ENCODE data around the gene SFRP2.

SFRP2 gene

DNA sequence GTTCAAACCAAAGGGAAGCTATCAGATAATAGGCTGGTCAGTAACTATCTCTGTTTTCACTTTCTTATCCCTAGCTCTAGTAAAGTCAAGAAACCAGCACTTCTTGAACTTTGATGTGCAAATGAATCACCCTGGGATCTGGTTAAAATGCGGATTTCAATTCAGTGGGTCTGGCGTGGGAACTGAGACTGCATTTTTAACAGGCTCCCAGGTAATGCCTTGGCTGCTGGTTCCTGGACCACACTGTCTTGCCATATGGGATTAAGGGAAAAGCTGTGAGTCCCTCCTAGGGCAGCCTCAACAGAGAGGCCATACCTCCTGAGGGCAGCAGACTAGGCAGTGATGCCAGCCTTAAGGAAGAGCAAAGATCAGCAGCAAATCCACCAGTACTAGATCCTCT, 30.7 kb downstream of the SFRP2 start:
- Histone ChIP-seq H3K79me2 (ENCODE audit: control insufficient read depth, insufficient read depth, low read length, poor library complexity) (no peaks in the 10 kb centered on the region), H2BK12ac (ENCODE audit: low read length) (no peak overlapping the region), H2AK5ac (ENCODE audit: low read length) (no peak overlapping the region), H3K4me2 (ENCODE audit: low read length) (no peak overlapping the region), H3K18ac (ENCODE audit: low read length) (no peak overlapping the region), H3K4me3 (ENCODE audit: low read depth, low read length) (no peak overlapping the region), H3K9ac (ENCODE audit: low read length) (no peak overlapping the region), H2AFZ (ENCODE audit: insufficient read depth, low read length, poor library complexity) (no peak overlapping the region), H2BK5ac (ENCODE audit: low read depth, low read length, poor library complexity) (no peak overlapping the region), H3K27me3 (ENCODE audit: insufficient read depth, low read length) (peaks cover 12% of the 10 kb centered on the region), H3K27ac (ENCODE audit: low read depth, low read length) (no peak overlapping the region), H3K14ac (ENCODE audit: low read length) (no peak overlapping the region), H2BK120ac (ENCODE audit: insufficient read depth, low read length, poor library complexity) (no peak overlapping the region), H3K79me1 (ENCODE audit: low read length) (no peaks in the 10 kb centered on the region), H3K23ac (ENCODE audit: low read length) (no peak overlapping the region), H4K91ac (ENCODE audit: low read depth, low read length) (no peak overlapping the region), H4K8ac (ENCODE audit: low read depth, low read length) (no peak overlapping the region), H4K12ac (ENCODE audit: low read depth, low read length) (no peak overlapping the region), H3K4me1 (ENCODE audit: control insufficient read depth in 1 of 2, insufficient read depth in 2 of 2, low read length in 2 of 2) (peaks cover 5 to 9% of the 10 kb centered on the region in 2 experiments), H3K9me3 (ENCODE audit: insufficient read depth, low read depth, low read length) (peaks cover 9% of the 10 kb centered on the region), H3K36me3 (ENCODE audit: control insufficient read depth in 1 of 2, insufficient read depth in 2 of 2, low read length in 2 of 2) (no peaks in the 10 kb centered on the region), H3K4ac (ENCODE audit: low read depth, low read length) (no peak overlapping the region)
- no peak for DNase-seq
- WGBS (ENCODE audit: extremely low coverage, insufficient coverage, insufficient read length): no CpG with 5 or more reads among the region's 2 CpGs

DNA sequence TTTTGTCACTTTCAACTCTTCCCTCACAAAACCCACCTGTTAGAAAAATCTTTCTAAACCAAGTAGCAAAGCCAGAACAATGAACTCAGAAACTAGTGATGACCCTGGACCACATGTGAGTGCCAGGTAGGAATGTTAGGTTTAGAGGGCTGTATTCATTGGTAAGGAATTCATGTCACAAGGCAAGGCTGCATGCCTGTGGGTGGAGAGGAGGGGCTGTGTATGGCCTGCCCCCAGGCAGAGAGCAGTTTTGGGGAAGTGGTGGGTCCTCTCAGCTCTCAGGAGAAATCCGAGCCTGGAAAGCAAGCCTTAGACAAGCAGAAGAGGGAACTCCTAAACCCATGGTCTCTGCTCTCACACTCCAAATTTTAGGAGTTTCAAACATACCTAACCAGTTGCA, 31.5 kb downstream of the SFRP2 start:
- H3K4me1 ChIP-seq (ENCODE audit: control insufficient read depth in 1 of 2, insufficient read depth in 2 of 2, low read length in 2 of 2): peaks cover 5 to 9% of the 10 kb centered on the region in 2 experiments
- no peak overlapping the region for H2BK120ac ChIP-seq (ENCODE audit: insufficient read depth, low read length, poor library complexity)
- H3K36me3 ChIP-seq (ENCODE audit: control insufficient read depth in 1 of 2, insufficient read depth in 2 of 2, low read length in 2 of 2): no peaks in the 10 kb centered on the region
- no peak overlapping the region for H3K18ac ChIP-seq (ENCODE audit: low read length)
- no peak overlapping the region for H3K4me2 ChIP-seq (ENCODE audit: low read length)
- no peak overlapping the region for H3K27ac ChIP-seq (ENCODE audit: low read depth, low read length)
- H3K4me3 ChIP-seq (ENCODE audit: low read depth, low read length): no peak overlapping the region
- H4K12ac ChIP-seq (ENCODE audit: low read depth, low read length): no peak overlapping the region
- H3K79me2 ChIP-seq (ENCODE audit: control insufficient read depth, insufficient read depth, low read length, poor library complexity): no peaks in the 10 kb centered on the region
- no peak overlapping the region for H4K91ac ChIP-seq (ENCODE audit: low read depth, low read length)
- H2AK5ac ChIP-seq (ENCODE audit: low read length): no peak overlapping the region
- DNase-seq: no peak
- H3K27me3 ChIP-seq (ENCODE audit: insufficient read depth, low read length): peaks cover 12% of the 10 kb centered on the region
- H3K9ac ChIP-seq (ENCODE audit: low read length): no peak overlapping the region
- H4K8ac ChIP-seq (ENCODE audit: low read depth, low read length): no peak overlapping the region
- H2AFZ ChIP-seq (ENCODE audit: insufficient read depth, low read length, poor library complexity): no peak overlapping the region
- H2BK5ac ChIP-seq (ENCODE audit: low read depth, low read length, poor library complexity): no peak overlapping the region
- H3K14ac ChIP-seq (ENCODE audit: low read length): no peak overlapping the region
- WGBS (ENCODE audit: extremely low coverage, insufficient coverage, insufficient read length): no CpG with 5 or more reads among the region's 1 CpG
- H2BK12ac ChIP-seq (ENCODE audit: low read length): no peak overlapping the region
- H3K23ac ChIP-seq (ENCODE audit: low read length): no peak overlapping the region
- H3K79me1 ChIP-seq (ENCODE audit: low read length): no peaks in the 10 kb centered on the region
- H3K4ac ChIP-seq (ENCODE audit: low read depth, low read length): no peak overlapping the region
- H3K9me3 ChIP-seq (ENCODE audit: insufficient read depth, low read depth, low read length): peaks cover 9% of the 10 kb centered on the region

GRCh38 chr4:153755186-153755585, 33.7 kb downstream of the SFRP2 start:
- no peak overlapping the region for H4K8ac ChIP-seq (ENCODE audit: low read depth, low read length)
- no peak overlapping the region for H3K27ac ChIP-seq (ENCODE audit: low read depth, low read length)

DNA sequence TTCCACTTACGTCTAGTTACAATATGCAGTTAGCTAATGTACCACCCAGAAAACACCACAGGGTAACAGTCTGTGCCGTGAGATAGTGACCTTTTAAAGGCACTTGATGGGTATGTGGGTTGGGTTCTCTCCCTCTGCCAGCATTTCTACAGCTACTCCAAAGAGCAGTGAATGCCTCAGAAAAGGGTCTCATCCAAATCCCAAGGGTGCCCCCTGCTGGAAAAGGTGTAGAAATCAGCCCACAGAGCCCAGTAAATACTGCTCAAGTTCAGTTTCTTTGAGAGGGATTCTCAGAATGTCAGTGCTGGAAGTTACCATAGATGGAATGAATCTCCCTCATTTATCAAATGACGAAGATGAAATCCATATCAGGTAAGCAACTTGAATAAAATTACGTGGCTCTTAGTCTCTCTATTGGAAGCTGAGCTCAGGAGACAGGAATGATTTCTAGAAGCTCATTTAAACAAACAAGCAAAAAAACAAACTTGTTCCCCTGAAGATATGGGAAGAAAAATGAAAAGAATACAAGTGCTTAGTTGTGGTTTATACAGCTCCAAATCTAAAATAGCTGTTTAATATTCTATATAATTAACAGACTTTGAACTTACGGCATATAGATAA, 38.6 kb downstream of the SFRP2 start:
- Histone ChIP-seq H3K36me3 (ENCODE audit: control insufficient read depth in 1 of 2, insufficient read depth in 2 of 2, low read length in 2 of 2) (no peaks in the 10 kb centered on the region), H2AFZ (ENCODE audit: insufficient read depth, low read length, poor library complexity) (no peak overlapping the region), H3K23ac (ENCODE audit: low read length) (no peak overlapping the region), H4K91ac (ENCODE audit: low read depth, low read length) (no peak overlapping the region), H3K4me1 (ENCODE audit: control insufficient read depth in 1 of 2, insufficient read depth in 2 of 2, low read length in 2 of 2) (peaks cover 0 to 1% of the 10 kb centered on the region in 2 experiments), H3K27me3 (ENCODE audit: insufficient read depth, low read length) (no peaks in the 10 kb centered on the region), H3K79me2 (ENCODE audit: control insufficient read depth, insufficient read depth, low read length, poor library complexity) (no peaks in the 10 kb centered on the region), H2BK5ac (ENCODE audit: low read depth, low read length, poor library complexity) (no peak overlapping the region), H3K79me1 (ENCODE audit: low read length) (no peaks in the 10 kb centered on the region), H3K14ac (ENCODE audit: low read length) (no peak overlapping the region), H3K4me2 (ENCODE audit: low read length) (no peak overlapping the region), H2BK12ac (ENCODE audit: low read length) (no peak overlapping the region), H3K4ac (ENCODE audit: low read depth, low read length) (no peak overlapping the region), H3K18ac (ENCODE audit: low read length) (no peak overlapping the region), H3K9me3 (ENCODE audit: insufficient read depth, low read depth, low read length) (peaks cover 6% of the 10 kb centered on the region), H3K4me3 (ENCODE audit: low read depth, low read length) (no peak overlapping the region), H4K8ac (ENCODE audit: low read depth, low read length) (no peak overlapping the region), H4K12ac (ENCODE audit: low read depth, low read length) (no peak overlapping the region), H2AK5ac (ENCODE audit: low read length) (no peak overlapping the region), H3K27ac (ENCODE audit: low read depth, low read length) (no peak overlapping the region), H3K9ac (ENCODE audit: low read length) (no peak overlapping the region), H2BK120ac (ENCODE audit: insufficient read depth, low read length, poor library complexity) (no peak overlapping the region)
- peak; percentile 58 to 86 for DNase-seq
- WGBS (ENCODE audit: extremely low coverage, insufficient coverage, insufficient read length): no CpG with 5 or more reads among the region's 5 CpGs

More at GRCh38 chr4:153755186-153755585, 33.7 kb downstream of the SFRP2 start:
- H2BK120ac ChIP-seq (ENCODE audit: insufficient read depth, low read length, poor library complexity): no peak overlapping the region
- no peak overlapping the region for H4K91ac ChIP-seq (ENCODE audit: low read depth, low read length)
- H4K12ac ChIP-seq (ENCODE audit: low read depth, low read length): no peak overlapping the region
- no peak overlapping the region for H3K14ac ChIP-seq (ENCODE audit: low read length)
- no peak overlapping the region for H3K4ac ChIP-seq (ENCODE audit: low read depth, low read length)
- no peak for DNase-seq
- peaks cover 5 to 9% of the 10 kb centered on the region in 2 experiments for H3K4me1 ChIP-seq (ENCODE audit: control insufficient read depth in 1 of 2, insufficient read depth in 2 of 2, low read length in 2 of 2)
- no CpG with 5 or more reads among the region's 2 CpGs for WGBS (ENCODE audit: extremely low coverage, insufficient coverage, insufficient read length)
- H3K4me2 ChIP-seq (ENCODE audit: low read length): no peak overlapping the region
- no peak overlapping the region for H3K9ac ChIP-seq (ENCODE audit: low read length)
- no peaks in the 10 kb centered on the region for H3K79me2 ChIP-seq (ENCODE audit: control insufficient read depth, insufficient read depth, low read length, poor library complexity)
- no peak overlapping the region for H2AK5ac ChIP-seq (ENCODE audit: low read length)
- no peaks in the 10 kb centered on the region for H3K36me3 ChIP-seq (ENCODE audit: control insufficient read depth in 1 of 2, insufficient read depth in 2 of 2, low read length in 2 of 2)
- H3K79me1 ChIP-seq (ENCODE audit: low read length): no peaks in the 10 kb centered on the region
- no peak overlapping the region for H3K23ac ChIP-seq (ENCODE audit: low read length)
- H3K27me3 ChIP-seq (ENCODE audit: insufficient read depth, low read length): peaks cover 12% of the 10 kb centered on the region
- H3K18ac ChIP-seq (ENCODE audit: low read length): no peak overlapping the region
- no peak overlapping the region for H2AFZ ChIP-seq (ENCODE audit: insufficient read depth, low read length, poor library complexity)
- H3K9me3 ChIP-seq (ENCODE audit: insufficient read depth, low read depth, low read length): peaks cover 7% of the 10 kb centered on the region
- no peak overlapping the region for H2BK12ac ChIP-seq (ENCODE audit: low read length)
- no peak overlapping the region for H3K4me3 ChIP-seq (ENCODE audit: low read depth, low read length)
- H2BK5ac ChIP-seq (ENCODE audit: low read depth, low read length, poor library complexity): no peak overlapping the region
